H1 (cell line): ENCODE measurements around the gene RPTOR. TPM values are rescaled to one million over a fixed set of nuclear protein-coding genes. Genes with fewer than 3 reads are reported as not detected.

Source experiments
- SP4 ChIP-seq: IDR thresholded peaks from 2 replicates; pipeline ENCODE4 v1.6.1; 2012; ENCODE audit warnings: low read length, inconsistent platforms
- SRF ChIP-seq: IDR thresholded peaks from 2 replicates; pipeline ENCODE4 v1.6.1; 2011; ENCODE audit warnings: mild to moderate bottlenecking, low read depth, low read length, moderate library complexity
- polyA plus RNA-seq, 7 experiments: library from polyadenylated mRNA; depleted of rRNA in 3 of 7; stranded (reverse) in 5 of 7; unstranded in 2 of 7; fragments of >200 nt in 5 of 7; fragments of 200-250 nt in 2 of 7; gene quantifications; 1 replicate in 5 of 7; 2 replicates in 1 of 7; 4 replicates in 1 of 7; pipeline versions ENCODE4 v1.2.1 to v1.2.3, GENCODE V29; 2011 to 2013; ENCODE audit warnings: missing spikeins in 2 of 7, mixed read lengths in 2 of 7
- total RNA-seq: library from RNA; stranded (reverse); fragmentation: NEBNext Ultra II Directional; extraction: Animal tissue kit (Norgen Biotek cat#: 25700); gene quantifications from 2 replicates; pipeline ENCODE4 v1.2.1, GENCODE V29; 2021

RPTOR gene
- total and polyA plus RNA-seq, 2 of the 8 experiments (the other 6 are each of a cell fraction or from before 2014, with no cell fraction given) = 6.9 to 28.7 TPM

GRCh38 chr17:80643326-80644099, 98.9 kb downstream of the RPTOR start (continued):
- TF ChIP-seq SP4 = no peak
- no peak for TF ChIP-seq SRF
- TF ChIP-seq, all 59 proteins: peak for 0
